Caco-2 (cell line): ENCODE data around the gene FBLN5. TPM values are rescaled to one million over a fixed set of nuclear protein-coding genes. Genes with fewer than 3 reads are reported as not detected.

ENCODE experiments used
- BruUV-seq: library from RNA; stranded (reverse); fragments of 400-500 nt; replicated peaks from 2 replicates; lab custom pipeline; 2021; lab: Mats Ljungman, UMichigan
- CTCF ChIA-PET: fragments of 300-600 bp; sonication (Branson Sonifier 250); formaldehyde crosslinking; loops from one replicate; lab custom pipeline; 2022; ENCODE audit warnings: antibody characterized with exemption; lab: Charles Lee
- POLR2A ChIA-PET: fragments of 300-600 bp; sonication (Branson Sonifier 250); formaldehyde crosslinking; loops from one replicate; lab custom pipeline; 2022; ENCODE audit warnings: antibody characterized with exemption; lab: Charles Lee
- DNase-seq, 2 experiments: peaks; one replicate each; pipeline versions ENCODE4 v3.0.0 to v3.0.0-alpha.2; 2020 to 2022
- H3K27me3 ChIP-seq: replicated peaks from 2 replicates; pipeline ENCODE4 v1.6.0; 2011; ENCODE audit warnings: low read length; ENCODE audit not compliant: control insufficient read depth, insufficient read depth
- H3K36me3 ChIP-seq: 2 replicates; pipeline ENCODE4 v1.5.1; 2011; ENCODE audit warnings: low read length; ENCODE audit not compliant: control insufficient read depth, insufficient read depth
- H3K4me1 ChIP-seq: fragments of 250-450 bp; sonication (Bioruptor Pico); 2 replicates; pipeline ENCODE4 v1.5.1; 2020; ENCODE audit warnings: mild to moderate bottlenecking
- H3K4me3 ChIP-seq: 2 replicates; pipeline ENCODE4 v1.5.1; 2011; ENCODE audit warnings: low read depth, mild to moderate bottlenecking, control low read depth, low read length
- H3K9me3 ChIP-seq: fragments of 250-450 bp; sonication (Bioruptor Pico); 2 replicates; pipeline ENCODE4 v1.5.1; 2020; ENCODE audit warnings: mild to moderate bottlenecking, moderate library complexity
- H3K27ac Mint-ChIP-seq: one replicate; pipeline ENCODE4 v1.8.0; 2022; ENCODE audit warnings: mixed read lengths; ENCODE audit not compliant: unreplicated experiment
- H3K27me3 Mint-ChIP-seq: one replicate; pipeline ENCODE4 v1.8.0; 2022; ENCODE audit warnings: mixed read lengths; ENCODE audit not compliant: insufficient read depth, unreplicated experiment
- H3K36me3 Mint-ChIP-seq: one replicate; pipeline ENCODE4 v1.8.0; 2022; ENCODE audit warnings: mild to moderate bottlenecking, mixed read lengths; ENCODE audit not compliant: insufficient read depth, unreplicated experiment
- H3K4me1 Mint-ChIP-seq: one replicate; pipeline ENCODE4 v1.8.0; 2022; ENCODE audit warnings: low read depth, mixed read lengths; ENCODE audit not compliant: unreplicated experiment
- H3K4me3 Mint-ChIP-seq: one replicate; pipeline ENCODE4 v1.8.0; 2022; ENCODE audit warnings: mild to moderate bottlenecking, moderate library complexity, mixed read lengths; ENCODE audit not compliant: unreplicated experiment
- H3K9me3 Mint-ChIP-seq: one replicate; pipeline ENCODE4 v1.8.0; 2022; ENCODE audit warnings: mixed read lengths; ENCODE audit not compliant: unreplicated experiment
- intact Hi-C: fragments of 100-400 bp; cut with micrococcal nuclease; formaldehyde crosslinking; loops from one replicate; pipeline ENCODE4 v1.10.0; 2022; ENCODE audit not compliant: unreplicated experiment
- total RNA-seq: library from RNA; stranded (reverse); gene quantifications from 2 replicates; pipeline ENCODE4 v1.2.3, GENCODE V29; 2022
- TF ChIP-seq, protein P1 (sequence below), 2 experiments: fragments of 200-600 bp in 1 of 2; IDR thresholded peaks; 1 replicate in 1 of 2; 2 replicates in 1 of 2; pipeline versions ENCODE4 v1.5.1 to v1.8.0; 2011 to 2022; ENCODE audit warnings: antibody characterized with exemption in 1 of 2, control low read depth in 1 of 2, inconsistent platforms in 1 of 2, low read depth in 1 of 2, low read length in 1 of 2, mild to moderate bottlenecking in 1 of 2, moderate library complexity in 1 of 2; ENCODE audit not compliant: insufficient read depth in 1 of 2, severe bottlenecking in 1 of 2, unreplicated experiment in 1 of 2

FBLN5 gene
- total RNA-seq, 1 experiment from 2014 or later: 13.9 TPM

DNA sequence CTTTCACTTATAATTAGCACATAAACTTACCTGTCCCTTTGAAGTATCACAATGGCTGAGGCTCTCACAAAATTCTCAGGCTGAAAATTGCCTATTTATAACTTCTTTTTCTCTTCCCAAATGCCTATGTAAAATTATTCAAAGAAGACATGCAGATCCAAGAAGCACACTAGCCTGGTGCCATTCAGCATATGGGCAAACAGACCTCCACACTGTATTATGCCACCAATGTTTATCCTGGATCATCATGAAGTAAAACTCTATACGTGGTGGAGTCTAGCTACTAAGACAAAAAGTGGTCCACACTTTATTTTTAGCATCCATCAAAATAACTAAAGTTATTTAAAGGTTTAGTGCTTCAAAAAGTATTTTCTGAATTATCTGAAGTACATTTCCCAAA is 95.9 kb downstream of the FBLN5 start:
- H3K9me3 ChIP-seq: no peaks in the 10 kb centered on the region
- TF ChIP-seq, protein P1, sequence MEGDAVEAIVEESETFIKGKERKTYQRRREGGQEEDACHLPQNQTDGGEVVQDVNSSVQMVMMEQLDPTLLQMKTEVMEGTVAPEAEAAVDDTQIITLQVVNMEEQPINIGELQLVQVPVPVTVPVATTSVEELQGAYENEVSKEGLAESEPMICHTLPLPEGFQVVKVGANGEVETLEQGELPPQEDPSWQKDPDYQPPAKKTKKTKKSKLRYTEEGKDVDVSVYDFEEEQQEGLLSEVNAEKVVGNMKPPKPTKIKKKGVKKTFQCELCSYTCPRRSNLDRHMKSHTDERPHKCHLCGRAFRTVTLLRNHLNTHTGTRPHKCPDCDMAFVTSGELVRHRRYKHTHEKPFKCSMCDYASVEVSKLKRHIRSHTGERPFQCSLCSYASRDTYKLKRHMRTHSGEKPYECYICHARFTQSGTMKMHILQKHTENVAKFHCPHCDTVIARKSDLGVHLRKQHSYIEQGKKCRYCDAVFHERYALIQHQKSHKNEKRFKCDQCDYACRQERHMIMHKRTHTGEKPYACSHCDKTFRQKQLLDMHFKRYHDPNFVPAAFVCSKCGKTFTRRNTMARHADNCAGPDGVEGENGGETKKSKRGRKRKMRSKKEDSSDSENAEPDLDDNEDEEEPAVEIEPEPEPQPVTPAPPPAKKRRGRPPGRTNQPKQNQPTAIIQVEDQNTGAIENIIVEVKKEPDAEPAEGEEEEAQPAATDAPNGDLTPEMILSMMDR (IDR thresholded peaks at IDR 0.05; ENCODE audit: insufficient read depth in 1 of 2, low read depth in 1 of 2, low read length in 1 of 2, severe bottlenecking in 1 of 2, unreplicated experiment in 1 of 2): no peak
- intact Hi-C loops: no loop called here
- H3K27me3 Mint-ChIP-seq: no peaks in the 10 kb centered on the region
- ChIA-PET CTCF (no interaction called here), POLR2A (no interaction called here)
- no peaks in the 10 kb centered on the region for H3K4me1 Mint-ChIP-seq
- DNase-seq: no peak
- H3K27ac Mint-ChIP-seq: no peak overlapping the region
- H3K36me3 Mint-ChIP-seq: no peaks in the 10 kb centered on the region
- H3K4me1 ChIP-seq: no peaks in the 10 kb centered on the region
- no peaks in the 10 kb centered on the region for H3K27me3 ChIP-seq
- no peak overlapping the region for H3K4me3 Mint-ChIP-seq
- H3K36me3 ChIP-seq: no peaks in the 10 kb centered on the region
- BruUV-seq: no TSS peak
- no peaks in the 10 kb centered on the region for H3K9me3 Mint-ChIP-seq
- no peak overlapping the region for H3K4me3 ChIP-seq

- H3K36me3 ChIP-seq: no peaks in the 10 kb centered on the region
- H3K4me1 ChIP-seq: no peaks in the 10 kb centered on the region
- ChIA-PET CTCF (no interaction called here), POLR2A (interaction anchor here (0.6 kb wide), 1 partner anchor 31 kb away, joined by 3 read pairs; no protein-coding TSS in a partner anchor)
- Mint-ChIP-seq H3K9me3 (no peaks in the 10 kb centered on the region), H3K27ac (no peak overlapping the region), H3K4me3 (no peak overlapping the region), H3K4me1 (no peaks in the 10 kb centered on the region), H3K36me3 (no peaks in the 10 kb centered on the region), H3K27me3 (no peaks in the 10 kb centered on the region)
- intact Hi-C loops: no loop called here
- TF ChIP-seq, protein P1 (IDR thresholded peaks at IDR 0.05; ENCODE audit: insufficient read depth in 1 of 2, low read depth in 1 of 2, low read length in 1 of 2, severe bottlenecking in 1 of 2, unreplicated experiment in 1 of 2): no peak
- BruUV-seq: no TSS peak
- no peak for DNase-seq
- no peaks in the 10 kb centered on the region for H3K27me3 ChIP-seq
- no peak overlapping the region for H3K4me3 ChIP-seq
- H3K9me3 ChIP-seq: no peaks in the 10 kb centered on the region
Measured at GRCh38 chr14:91848504-91849001, 98.9 kb downstream of the FBLN5 start.

GRCh38 chr14:91847693-91848092 is 99.8 kb downstream of the FBLN5 start:
- H3K4me1 Mint-ChIP-seq: no peaks in the 10 kb centered on the region
- ChIA-PET CTCF (no interaction called here), POLR2A (no interaction called here)

More at GRCh38 chr14:91847693-91848092, 99.8 kb downstream of the FBLN5 start:
- BruUV-seq: no TSS peak
- Histone ChIP-seq H3K36me3 (no peaks in the 10 kb centered on the region), H3K27me3 (no peaks in the 10 kb centered on the region), H3K4me3 (no peak overlapping the region), H3K4me1 (no peaks in the 10 kb centered on the region), H3K9me3 (no peaks in the 10 kb centered on the region)
- TF ChIP-seq, protein P1 (IDR thresholded peaks at IDR 0.05; ENCODE audit: insufficient read depth in 1 of 2, low read depth in 1 of 2, low read length in 1 of 2, severe bottlenecking in 1 of 2, unreplicated experiment in 1 of 2): no peak
- no peak for DNase-seq
- no peaks in the 10 kb centered on the region for H3K9me3 Mint-ChIP-seq
- no peaks in the 10 kb centered on the region for H3K36me3 Mint-ChIP-seq
- no peak overlapping the region for H3K4me3 Mint-ChIP-seq
- no peak overlapping the region for H3K27ac Mint-ChIP-seq
- no peaks in the 10 kb centered on the region for H3K27me3 Mint-ChIP-seq
- intact Hi-C loops: no loop called here
